ENCODE data around the gene TBC1D9. TPM values are rescaled to one million over a fixed set of nuclear protein-coding genes. Genes with fewer than 3 reads are reported as not detected.

Gene TBC1D9
- total and polyA plus RNA-seq, 2 experiments from 2014 or later: 4.4 to 14.4 TPM

DNA sequence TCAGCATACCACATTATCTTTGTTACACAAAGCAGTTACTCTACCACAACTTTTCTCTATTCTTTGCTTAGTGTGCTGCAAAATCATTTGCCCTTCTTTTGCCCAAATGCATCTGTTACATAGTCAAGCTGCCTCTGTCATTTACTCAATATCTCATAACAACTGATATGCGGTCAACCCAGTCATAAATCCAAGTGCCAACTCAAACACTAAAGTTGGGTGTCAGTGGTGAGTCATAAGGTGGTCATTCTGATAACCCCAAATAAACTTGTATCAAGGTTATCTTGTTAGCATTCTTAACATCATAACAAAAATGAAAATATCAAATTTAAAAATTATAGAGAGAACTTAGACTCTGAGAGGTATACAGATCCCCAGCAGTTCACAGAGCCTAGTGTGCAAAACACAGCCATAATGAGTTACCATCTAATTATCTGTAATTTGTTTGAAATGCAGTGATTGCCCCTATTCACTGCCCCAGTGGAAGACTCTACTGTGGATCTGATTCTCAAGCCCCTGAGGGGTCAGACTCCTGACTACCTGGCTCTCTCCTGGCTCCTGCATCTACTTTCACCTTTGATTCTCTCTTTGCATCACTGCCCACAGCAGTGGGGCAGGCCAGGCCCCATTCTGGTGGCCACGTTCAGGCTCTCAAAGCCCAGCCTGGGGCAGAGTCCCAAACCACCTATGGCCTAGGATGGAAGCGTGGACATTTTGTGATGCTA lies 29.2 kb downstream of the TBC1D9 start:
- H3K27ac ChIP-seq: no peak overlapping the region
- H3K9me3 ChIP-seq (ENCODE audit: low read depth): no peaks in the 10 kb centered on the region

DNA sequence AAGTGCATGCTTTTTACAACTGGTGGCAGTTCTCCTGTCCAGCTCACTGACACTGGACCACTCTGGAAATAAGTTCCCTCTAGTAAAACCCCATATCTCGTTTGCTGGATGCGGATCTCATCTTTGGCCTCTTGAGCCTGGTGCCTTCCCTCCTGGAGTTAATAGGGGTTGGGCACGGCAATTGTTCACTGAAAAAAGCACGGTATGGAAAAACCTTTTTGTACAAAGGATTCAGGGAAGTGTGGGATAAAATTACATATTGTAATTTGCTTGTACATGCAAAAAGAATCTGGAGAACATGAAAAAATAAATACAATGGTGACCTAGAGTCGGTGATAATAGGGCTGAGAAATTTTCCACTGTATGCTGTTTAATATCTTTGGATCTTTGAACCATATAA lies 30.6 kb downstream of the TBC1D9 start:
- no peak overlapping the region for H3K4me3 ChIP-seq
- peaks cover 13% of the 10 kb centered on the region for H3F3A ChIP-seq (ENCODE audit: insufficient read depth)
- H3K4me2 ChIP-seq (ENCODE audit: unreplicated experiment): no peak overlapping the region
- TF ChIP-seq EZH2phosphoT487 (IDR thresholded peaks at IDR 0.05; ENCODE audit: insufficient read depth, low read depth) (no peak), EZH2 (IDR thresholded peaks at IDR 0.05; ENCODE audit: insufficient read depth, poor library complexity, severe bottlenecking) (no peak)
- H3K4me1 ChIP-seq (ENCODE audit: insufficient read depth): peaks cover 21% of the 10 kb centered on the region
- WGBS, 2 experiments (ENCODE audit: low coverage in 1 of 2, low lambda C conversion rate in 2 of 2, missing lambda C conversion rate in 2 of 2): 97% methylated on average over 5 of the region's 5 CpGs
- no peak for DNase-seq
- H3K27ac ChIP-seq: no peak overlapping the region
- no peaks in the 10 kb centered on the region for H3K9me2 ChIP-seq (ENCODE audit: insufficient read depth)
- no peaks in the 10 kb centered on the region for H3K36me3 ChIP-seq (ENCODE audit: low read depth)
- in situ Hi-C loops (cut with MboI): no loop called here
- H4K20me1 ChIP-seq (ENCODE audit: insufficient read depth): no peaks in the 10 kb centered on the region
- no peaks in the 10 kb centered on the region for H3K27me3 ChIP-seq (replicated peaks; ENCODE audit: insufficient read depth)
- H3K79me2 ChIP-seq (ENCODE audit: insufficient read depth): peaks cover 67% of the 10 kb centered on the region
- no peaks in the 10 kb centered on the region for H3K9me3 ChIP-seq (ENCODE audit: low read depth)
- no peak overlapping the region for H3K9ac ChIP-seq
- H2AFZ ChIP-seq: no peak overlapping the region

More for the DNA sequence above, 29.2 kb downstream of the TBC1D9 start:
- Histone ChIP-seq H3K79me2 (ENCODE audit: insufficient read depth) (peaks cover 71% of the 10 kb centered on the region), H3K27me3 (replicated peaks; ENCODE audit: insufficient read depth) (no peaks in the 10 kb centered on the region), H4K20me1 (ENCODE audit: insufficient read depth) (no peaks in the 10 kb centered on the region), H3K36me3 (ENCODE audit: low read depth) (no peaks in the 10 kb centered on the region), H2AFZ (no peak overlapping the region), H3K9ac (no peak overlapping the region), H3K4me1 (ENCODE audit: insufficient read depth) (peaks cover 21% of the 10 kb centered on the region), H3K4me3 (no peak overlapping the region), H3F3A (ENCODE audit: insufficient read depth) (peaks cover 13% of the 10 kb centered on the region), H3K9me2 (ENCODE audit: insufficient read depth) (no peaks in the 10 kb centered on the region), H3K4me2 (ENCODE audit: unreplicated experiment) (no peak overlapping the region)
- DNase-seq: peak; percentile 4
- in situ Hi-C loops (cut with MboI): no loop called here
- TF ChIP-seq EZH2phosphoT487 (IDR thresholded peaks at IDR 0.05; ENCODE audit: insufficient read depth, low read depth): no peak
- no peak for TF ChIP-seq EZH2 (IDR thresholded peaks at IDR 0.05; ENCODE audit: insufficient read depth, poor library complexity, severe bottlenecking)
- 94 to 96% methylated on average over 3 of the region's 3 CpGs for WGBS, 2 experiments (ENCODE audit: low coverage in 1 of 2, low lambda C conversion rate in 2 of 2, missing lambda C conversion rate in 2 of 2)

DNA sequence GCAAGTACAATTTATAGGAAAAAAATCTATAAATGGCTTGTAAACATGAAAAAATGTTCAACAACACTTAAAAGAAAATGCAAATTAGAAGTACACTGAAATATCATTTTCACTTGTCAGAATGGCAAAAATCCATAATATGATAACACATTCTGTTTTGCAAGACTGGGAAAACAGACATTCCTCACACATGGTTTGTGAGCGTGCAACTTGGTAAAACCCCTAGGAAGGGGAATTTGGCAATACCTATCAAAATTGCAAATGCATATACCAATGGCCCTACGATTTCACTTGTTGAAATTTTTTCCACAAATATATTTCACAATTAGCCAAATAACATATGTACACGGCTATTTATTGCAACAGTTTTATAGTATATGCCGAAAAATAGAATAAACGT lies 31.4 kb downstream of the TBC1D9 start:
- in situ Hi-C loops (cut with MboI): no loop called here
- Histone ChIP-seq H3K27ac (no peak overlapping the region), H2AFZ (no peak overlapping the region), H3K9ac (no peak overlapping the region), H3K4me3 (no peak overlapping the region), H3K9me2 (ENCODE audit: insufficient read depth) (no peaks in the 10 kb centered on the region), H3F3A (ENCODE audit: insufficient read depth) (peaks cover 13% of the 10 kb centered on the region), H3K27me3 (replicated peaks; ENCODE audit: insufficient read depth) (no peaks in the 10 kb centered on the region), H3K4me2 (ENCODE audit: unreplicated experiment) (no peak overlapping the region), H3K36me3 (ENCODE audit: low read depth) (no peaks in the 10 kb centered on the region), H3K79me2 (ENCODE audit: insufficient read depth) (peaks cover 63% of the 10 kb centered on the region), H4K20me1 (ENCODE audit: insufficient read depth) (no peaks in the 10 kb centered on the region), H3K4me1 (ENCODE audit: insufficient read depth) (peaks cover 21% of the 10 kb centered on the region), H3K9me3 (ENCODE audit: low read depth) (no peaks in the 10 kb centered on the region)
- 96% methylated on average over 5 of the region's 5 CpGs for WGBS, 2 experiments (ENCODE audit: low coverage in 1 of 2, low lambda C conversion rate in 2 of 2, missing lambda C conversion rate in 2 of 2)
- TF ChIP-seq EZH2phosphoT487 (IDR thresholded peaks at IDR 0.05; ENCODE audit: insufficient read depth, low read depth): no peak
- no peak for TF ChIP-seq EZH2 (IDR thresholded peaks at IDR 0.05; ENCODE audit: insufficient read depth, poor library complexity, severe bottlenecking)
- no peak for DNase-seq

DNA sequence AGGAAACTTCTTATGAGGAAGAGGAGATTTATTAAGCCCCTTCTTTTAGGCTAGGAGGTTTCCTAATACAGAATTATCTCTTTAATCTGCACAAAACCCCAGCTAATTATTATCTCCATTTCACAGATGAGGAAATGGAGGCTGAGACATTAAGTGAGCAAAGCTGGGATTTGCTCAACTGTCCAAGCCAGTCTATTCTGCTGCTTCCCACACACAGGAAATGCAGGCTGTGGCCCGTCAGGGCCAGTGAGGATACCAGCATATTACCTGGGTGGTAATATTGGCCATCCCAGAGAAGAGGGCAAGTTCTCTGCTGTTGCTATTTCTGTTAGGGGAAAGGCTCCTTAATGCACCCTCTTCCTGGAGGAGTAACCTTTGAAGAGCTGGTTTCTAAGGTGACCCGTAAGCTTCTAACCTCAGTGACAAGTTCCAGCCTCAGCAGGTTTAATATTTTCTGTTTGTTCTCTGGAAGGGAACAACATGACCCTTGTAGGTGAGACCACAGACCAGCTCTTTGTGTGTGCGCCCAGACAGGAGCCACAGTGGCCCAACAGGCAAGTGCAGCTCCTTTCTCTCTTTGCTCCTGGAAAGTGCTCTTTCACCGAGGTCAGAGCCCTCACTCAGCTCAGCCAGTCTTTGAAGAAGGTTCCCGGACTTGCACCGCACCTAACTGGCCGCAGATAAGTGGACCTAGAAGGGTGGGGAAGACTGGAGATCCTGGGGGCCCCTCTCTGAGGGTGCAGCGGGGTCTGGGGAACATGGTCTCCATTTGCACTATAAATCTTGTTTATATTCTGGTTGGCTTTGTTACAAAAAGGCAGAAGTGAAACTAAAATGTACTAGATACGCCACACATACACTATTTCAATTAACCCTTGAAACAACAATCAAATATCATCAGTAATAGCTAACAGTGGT lies 35.5 kb downstream of the TBC1D9 start:
- Histone ChIP-seq H3K9me2 (ENCODE audit: insufficient read depth) (no peaks in the 10 kb centered on the region), H3K27me3 (replicated peaks; ENCODE audit: insufficient read depth) (no peaks in the 10 kb centered on the region), H3K36me3 (ENCODE audit: low read depth) (no peaks in the 10 kb centered on the region), H3K4me1 (ENCODE audit: insufficient read depth) (peaks cover 24% of the 10 kb centered on the region), H3K4me3 (no peak overlapping the region), H3K9ac (no peak overlapping the region), H4K20me1 (ENCODE audit: insufficient read depth) (no peaks in the 10 kb centered on the region), H3K79me2 (ENCODE audit: insufficient read depth) (peaks cover 53% of the 10 kb centered on the region), H3K27ac (no peak overlapping the region), H3F3A (ENCODE audit: insufficient read depth) (peaks cover 14% of the 10 kb centered on the region; the same call in 1 of the 2 replicates), H3K9me3 (ENCODE audit: low read depth) (no peaks in the 10 kb centered on the region), H3K4me2 (ENCODE audit: unreplicated experiment) (no peak overlapping the region), H2AFZ (no peak overlapping the region)
- no peak for DNase-seq
- WGBS, 2 experiments (ENCODE audit: low coverage in 1 of 2, low lambda C conversion rate in 2 of 2, missing lambda C conversion rate in 2 of 2): 91 to 93% methylated on average over 9 of the region's 9 CpGs
- in situ Hi-C loops (cut with MboI): no loop called here
- no peak for TF ChIP-seq EZH2phosphoT487 (IDR thresholded peaks at IDR 0.05; ENCODE audit: insufficient read depth, low read depth)
- TF ChIP-seq EZH2 (IDR thresholded peaks at IDR 0.05; ENCODE audit: insufficient read depth, poor library complexity, severe bottlenecking): no peak

All from GM23248 (cell line).